Measurements from ENCODE around the gene ZSCAN20.

ZSCAN20 gene

DNA sequence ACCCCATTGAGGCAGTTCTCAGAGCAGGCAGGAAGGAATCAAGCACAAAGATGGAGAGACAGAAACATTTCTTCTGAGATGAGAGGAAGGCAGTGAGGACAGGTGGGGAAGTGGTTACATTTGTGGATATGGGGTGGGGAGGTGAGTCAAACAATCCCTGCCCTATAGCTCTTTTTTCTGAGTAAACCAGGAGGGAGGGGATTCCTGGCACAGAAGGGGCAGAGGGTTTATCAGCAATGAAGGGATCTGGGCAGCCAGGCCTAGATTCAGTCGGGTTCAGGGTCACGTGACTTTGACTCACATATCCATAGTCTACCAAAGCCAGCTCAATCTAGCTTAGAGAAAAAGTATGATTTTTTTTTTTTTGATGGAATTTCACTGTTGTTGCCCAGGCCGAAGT, 25.9 kb upstream of the ZSCAN20 start:
- H3K27ac ChIP-seq, result no peak overlapping the region
- TF ChIP-seq, protein P1, sequence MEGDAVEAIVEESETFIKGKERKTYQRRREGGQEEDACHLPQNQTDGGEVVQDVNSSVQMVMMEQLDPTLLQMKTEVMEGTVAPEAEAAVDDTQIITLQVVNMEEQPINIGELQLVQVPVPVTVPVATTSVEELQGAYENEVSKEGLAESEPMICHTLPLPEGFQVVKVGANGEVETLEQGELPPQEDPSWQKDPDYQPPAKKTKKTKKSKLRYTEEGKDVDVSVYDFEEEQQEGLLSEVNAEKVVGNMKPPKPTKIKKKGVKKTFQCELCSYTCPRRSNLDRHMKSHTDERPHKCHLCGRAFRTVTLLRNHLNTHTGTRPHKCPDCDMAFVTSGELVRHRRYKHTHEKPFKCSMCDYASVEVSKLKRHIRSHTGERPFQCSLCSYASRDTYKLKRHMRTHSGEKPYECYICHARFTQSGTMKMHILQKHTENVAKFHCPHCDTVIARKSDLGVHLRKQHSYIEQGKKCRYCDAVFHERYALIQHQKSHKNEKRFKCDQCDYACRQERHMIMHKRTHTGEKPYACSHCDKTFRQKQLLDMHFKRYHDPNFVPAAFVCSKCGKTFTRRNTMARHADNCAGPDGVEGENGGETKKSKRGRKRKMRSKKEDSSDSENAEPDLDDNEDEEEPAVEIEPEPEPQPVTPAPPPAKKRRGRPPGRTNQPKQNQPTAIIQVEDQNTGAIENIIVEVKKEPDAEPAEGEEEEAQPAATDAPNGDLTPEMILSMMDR (conservative IDR thresholded peaks at IDR 0.05), result no peak
- TF ChIP-seq ZFX (IDR thresholded peaks at IDR 0.05), result no peak

DNA sequence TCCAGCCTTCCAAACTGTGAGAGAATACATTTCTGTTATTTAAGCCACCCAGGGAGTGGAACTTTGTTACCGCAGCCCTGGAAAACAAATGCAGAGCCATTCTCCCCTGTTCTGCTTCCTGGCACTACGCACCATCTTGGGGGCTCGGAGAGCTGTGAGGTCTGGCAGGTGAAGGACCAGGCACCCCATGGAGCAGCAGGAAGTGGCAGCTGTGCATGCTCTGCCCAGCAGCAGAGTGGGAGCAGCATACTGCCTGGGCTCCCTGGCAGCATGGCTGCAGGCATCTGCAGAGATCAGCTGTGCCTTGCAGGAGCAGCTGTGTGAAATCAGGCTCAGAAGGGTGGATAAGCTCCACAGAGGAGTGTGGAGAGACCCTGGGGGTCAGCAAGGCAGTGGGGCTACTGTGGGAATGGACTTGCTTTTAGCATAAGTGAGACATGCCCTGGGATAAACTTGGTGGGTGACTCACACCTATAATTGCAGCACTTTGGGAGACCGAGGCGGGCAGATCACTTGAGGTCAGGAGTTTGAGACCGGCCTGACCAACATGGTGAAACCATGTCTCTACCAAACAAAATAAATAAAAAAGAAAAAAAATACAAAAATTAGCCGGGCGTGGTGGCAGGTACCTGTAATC, 17.7 kb upstream of the ZSCAN20 start:
- TF ChIP-seq ZFX (IDR thresholded peaks at IDR 0.05), result no peak
- TF ChIP-seq, protein P1 (conservative IDR thresholded peaks at IDR 0.05), result no peak
- no peak overlapping the region for H3K27ac ChIP-seq

DNA sequence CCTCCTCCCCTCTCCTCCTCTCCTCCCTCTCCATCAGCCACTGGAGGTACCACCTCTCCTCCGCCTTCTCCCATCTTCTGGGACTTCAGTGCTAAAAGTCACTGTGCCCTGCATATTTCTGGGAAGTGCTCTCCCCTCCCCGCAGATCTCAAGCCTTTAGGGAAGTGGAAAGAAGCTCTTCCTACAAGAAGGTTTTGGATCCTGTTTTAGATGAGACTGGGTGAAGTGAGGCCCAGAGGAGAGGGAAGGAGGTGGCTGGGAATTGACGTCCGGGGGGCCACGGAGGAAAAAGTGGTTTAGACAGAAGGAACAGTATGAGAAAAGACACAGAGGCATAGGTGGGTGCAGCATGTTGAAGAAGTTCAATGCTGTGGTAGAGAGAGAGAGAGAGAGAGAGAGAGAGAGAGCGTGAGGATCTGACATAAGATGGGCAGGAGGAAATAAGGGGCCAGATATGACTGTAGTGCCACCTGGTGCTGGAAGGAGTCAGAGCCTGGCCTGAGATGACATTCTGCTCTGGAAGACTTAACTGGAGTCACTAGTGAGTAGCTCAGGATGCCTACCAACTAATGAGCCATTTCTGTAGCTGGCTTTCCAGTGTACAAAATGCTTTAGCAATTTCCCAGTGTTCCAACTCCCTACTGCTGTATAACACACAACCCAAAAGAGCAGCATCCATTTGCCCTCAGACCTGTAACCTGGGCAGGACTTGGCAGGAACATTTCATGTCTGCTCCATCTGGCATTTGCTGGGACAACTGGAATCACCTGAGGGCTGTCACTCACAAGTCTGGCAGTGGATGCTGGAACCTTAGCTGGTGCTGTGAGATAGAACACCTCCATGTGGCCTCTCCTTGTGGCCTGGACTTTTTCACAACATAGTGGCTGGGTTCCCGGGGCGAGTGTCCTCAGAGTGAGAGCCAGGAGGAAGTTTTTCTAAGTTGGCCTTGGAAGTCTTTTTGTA, 16.6 kb upstream of the ZSCAN20 start:
- H3K27ac ChIP-seq, result no peak overlapping the region
- TF ChIP-seq, protein P1 (conservative IDR thresholded peaks at IDR 0.05), result peak; percentile 88
- no peak for TF ChIP-seq ZFX (IDR thresholded peaks at IDR 0.05)

DNA sequence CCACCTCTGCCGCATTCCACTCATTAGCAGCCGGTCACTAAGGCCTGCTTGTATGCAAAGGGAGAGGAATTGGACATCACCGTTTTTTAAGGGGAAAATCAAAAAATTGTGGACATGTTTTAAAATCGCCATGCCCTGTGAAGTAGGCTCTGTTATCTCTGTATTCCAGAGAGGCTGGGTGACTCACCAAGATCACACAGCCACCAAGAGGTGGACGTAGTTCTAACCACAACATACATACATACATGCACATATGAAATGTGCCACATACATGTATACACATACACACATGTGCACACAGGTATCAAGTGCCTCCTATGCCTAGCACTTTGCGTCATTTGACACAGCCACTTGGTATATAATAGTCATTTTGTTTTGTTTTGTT, 16.0 kb upstream of the ZSCAN20 start:
- H3K27ac ChIP-seq, result no peak overlapping the region
- TF ChIP-seq, protein P1 (conservative IDR thresholded peaks at IDR 0.05), result no peak
- no peak for TF ChIP-seq ZFX (IDR thresholded peaks at IDR 0.05)

DNA sequence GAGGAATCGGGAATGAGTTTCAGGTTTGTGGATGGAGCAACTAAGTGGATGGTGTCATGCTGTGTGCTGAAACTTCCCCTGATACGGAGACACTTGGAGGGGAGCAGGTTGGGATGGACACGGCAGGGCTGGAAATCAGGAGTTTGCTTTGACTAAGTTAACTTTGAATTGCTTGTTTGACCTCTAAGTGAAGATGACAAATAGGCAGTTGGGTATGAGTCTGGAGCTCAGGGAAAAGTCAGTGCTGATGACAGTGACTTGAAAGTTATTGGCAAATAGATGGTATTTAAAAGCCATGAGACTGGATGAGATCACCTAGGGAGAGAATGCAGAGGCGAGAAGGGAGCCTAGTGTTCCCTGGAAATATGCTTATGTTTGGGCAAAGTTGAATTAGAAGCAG, 12.8 kb upstream of the ZSCAN20 start:
- no peak overlapping the region for H3K27ac ChIP-seq
- TF ChIP-seq, protein P1 (conservative IDR thresholded peaks at IDR 0.05), result no peak
- TF ChIP-seq ZFX (IDR thresholded peaks at IDR 0.05), result no peak

DNA sequence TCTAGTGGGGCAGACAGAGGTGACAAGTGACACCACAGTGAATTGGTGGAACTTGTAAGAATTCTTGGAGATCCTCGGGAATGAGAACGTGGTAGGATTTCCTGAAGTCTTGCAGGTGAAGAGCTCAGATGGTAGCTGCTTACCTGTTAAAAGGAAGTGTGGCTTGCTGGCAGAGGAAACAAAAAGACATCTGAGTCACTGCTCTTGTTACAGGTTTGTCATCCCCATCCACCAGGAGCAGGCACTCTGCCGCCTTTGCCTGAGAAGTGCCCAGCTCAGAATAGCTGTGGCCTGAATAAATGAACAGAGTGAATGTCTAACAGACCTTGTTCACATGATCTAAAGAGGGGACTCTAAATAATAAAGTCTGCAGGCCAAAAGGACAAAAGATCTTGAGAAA, 12.3 kb upstream of the ZSCAN20 start:
- H3K27ac ChIP-seq, result no peak overlapping the region
- no peak for TF ChIP-seq ZFX (IDR thresholded peaks at IDR 0.05)
- TF ChIP-seq, protein P1 (conservative IDR thresholded peaks at IDR 0.05), result no peak
